ENCODE results near the gene DERA.
"Not testable (repeated sequence)": the region's sequence is repeated elsewhere in the genome, so short reads cannot be mapped to it uniquely, and the experiment has no call there.

The DERA gene

DNA sequence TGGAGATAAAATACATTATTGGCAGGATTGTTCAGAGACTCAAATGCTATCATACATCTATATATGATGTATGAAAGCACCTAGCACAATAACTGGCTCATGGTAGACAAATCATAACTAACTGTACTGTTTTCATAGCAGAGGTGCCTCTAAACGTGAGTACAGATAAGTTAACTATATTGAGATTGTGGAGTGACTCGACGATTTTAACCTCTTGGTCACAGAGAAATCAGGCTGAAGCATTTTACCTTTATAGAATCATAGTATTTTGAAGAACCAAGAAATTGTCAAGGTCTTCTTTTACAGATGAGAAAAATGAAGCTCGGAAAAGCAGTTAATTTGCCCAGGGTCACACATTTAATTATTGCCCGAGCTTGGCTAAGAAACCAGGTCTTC is 666 bp upstream of the DERA start:
- DNase-seq, result no peak

DNA sequence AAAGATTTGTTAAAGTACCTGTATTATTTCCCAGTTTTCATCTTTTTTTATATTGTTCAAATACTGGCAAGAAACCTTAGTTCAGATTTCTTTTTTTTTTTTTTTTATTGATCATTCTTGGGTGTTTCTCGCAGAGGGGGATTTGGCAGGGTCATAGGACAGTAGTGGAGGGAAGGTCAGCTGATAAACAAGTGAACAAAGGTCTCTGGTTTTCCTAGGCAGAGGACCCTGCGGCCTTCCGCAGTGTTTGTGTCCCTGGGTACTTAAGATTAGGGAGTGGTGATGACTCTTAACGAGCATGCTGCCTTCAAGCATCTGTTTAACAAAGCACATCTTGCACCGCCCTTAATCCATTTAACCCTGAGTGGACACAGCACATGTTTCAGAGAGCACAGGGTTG is 799 bp downstream of the DERA start:
- not testable (repeated sequence) for DNase-seq

DNA sequence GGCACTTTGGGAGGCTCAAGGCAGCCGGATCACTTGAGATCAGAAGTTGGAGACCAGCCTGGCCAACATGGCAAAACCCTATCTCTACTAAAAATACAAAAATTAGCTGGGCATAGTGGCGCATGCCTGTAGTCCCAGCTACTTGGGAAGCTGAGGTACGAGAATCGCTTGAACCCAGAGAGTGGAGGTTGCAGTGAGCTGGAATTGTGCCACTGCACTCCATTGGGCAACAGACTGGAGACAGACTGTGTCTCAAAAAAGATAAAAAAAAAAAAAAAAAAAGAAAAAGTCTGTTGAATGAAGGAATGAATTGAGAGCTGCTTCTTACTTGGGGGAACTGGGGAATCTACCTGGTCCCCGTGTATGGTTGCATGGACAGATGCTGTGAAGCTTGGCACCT is 3.0 kb downstream of the DERA start:
- DNase-seq, result not testable (repeated sequence)

DNA sequence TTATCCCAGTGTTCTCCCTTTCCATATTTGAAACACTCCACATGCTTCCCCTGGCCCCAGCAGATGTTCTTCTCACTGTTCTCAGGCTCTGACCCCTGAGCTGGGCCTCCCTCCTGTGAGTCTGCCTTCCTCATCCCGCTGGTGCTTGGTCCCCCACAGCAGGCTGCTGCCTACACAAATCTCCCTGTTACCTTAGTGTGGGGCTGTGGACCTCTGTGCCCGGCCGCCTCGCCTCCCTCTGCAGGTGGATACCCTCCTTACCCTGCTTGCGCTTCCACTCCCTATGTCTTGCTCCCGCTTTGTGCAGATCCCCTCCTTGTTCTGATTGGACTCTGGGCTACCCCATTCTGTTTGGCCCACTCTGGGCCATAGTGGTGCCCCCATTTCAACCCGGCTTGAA is 6.9 kb downstream of the DERA start:
- DNase-seq, result no peak

DNA sequence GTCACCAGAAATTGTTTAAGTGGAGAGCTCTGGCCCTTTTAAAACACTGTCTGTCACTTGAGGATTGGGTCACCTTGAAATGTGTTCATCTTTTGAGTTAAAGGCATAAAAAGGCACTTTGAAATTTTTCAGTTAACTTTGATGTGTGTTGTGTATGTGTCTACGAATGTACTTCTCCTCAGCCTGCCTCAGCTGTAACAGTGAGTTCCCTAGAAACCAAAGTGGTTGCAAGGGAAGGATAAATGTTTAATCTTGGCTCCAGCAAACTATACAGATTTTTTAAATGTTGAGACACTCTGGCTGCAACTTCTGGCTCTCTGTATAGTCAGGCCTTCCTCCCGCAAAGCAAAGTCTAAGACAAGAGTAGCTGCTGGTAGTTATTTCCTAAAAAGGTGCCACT is 8.3 kb downstream of the DERA start:
- no peak for DNase-seq

DNA sequence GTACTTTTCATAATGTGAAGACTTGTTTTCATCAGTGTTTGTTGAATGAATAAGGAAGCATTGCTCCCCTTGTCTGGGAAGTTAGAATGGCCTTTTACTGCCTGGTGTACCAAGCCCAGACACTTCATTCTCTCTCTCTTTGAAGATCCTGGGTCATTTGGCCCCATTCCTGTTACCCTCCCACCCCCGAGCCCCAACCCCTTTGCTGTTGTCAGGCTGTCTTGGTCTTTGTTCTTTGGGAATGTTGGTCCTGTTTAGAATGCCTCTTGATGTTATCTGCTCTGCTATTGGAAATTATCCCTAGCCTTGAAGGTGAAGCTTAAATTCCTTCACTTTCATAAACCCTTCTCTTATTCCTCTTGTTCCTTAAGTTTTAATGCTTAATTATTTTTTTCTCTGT is 13.8 kb downstream of the DERA start:
- no peak for DNase-seq

DNA sequence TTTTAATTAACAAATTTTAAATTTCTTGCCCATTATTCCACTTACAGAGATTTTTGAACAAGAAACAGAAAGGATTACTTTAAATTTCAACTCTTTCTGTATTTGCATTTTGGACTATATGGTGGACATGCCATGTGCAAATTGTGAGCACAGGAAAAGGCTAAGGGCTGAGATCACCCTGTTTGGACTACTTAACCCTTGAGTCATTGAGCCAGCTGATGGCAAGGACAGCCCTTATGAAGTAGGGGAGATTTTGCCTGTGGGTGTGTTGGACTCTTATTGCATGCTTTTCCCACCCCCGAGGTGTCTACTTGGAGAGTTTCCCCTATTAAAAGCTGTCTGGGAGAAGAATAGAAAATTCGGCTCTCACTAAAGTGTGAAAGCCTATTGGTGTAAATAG is 17.2 kb downstream of the DERA start:
- DNase-seq, result no peak

DNA sequence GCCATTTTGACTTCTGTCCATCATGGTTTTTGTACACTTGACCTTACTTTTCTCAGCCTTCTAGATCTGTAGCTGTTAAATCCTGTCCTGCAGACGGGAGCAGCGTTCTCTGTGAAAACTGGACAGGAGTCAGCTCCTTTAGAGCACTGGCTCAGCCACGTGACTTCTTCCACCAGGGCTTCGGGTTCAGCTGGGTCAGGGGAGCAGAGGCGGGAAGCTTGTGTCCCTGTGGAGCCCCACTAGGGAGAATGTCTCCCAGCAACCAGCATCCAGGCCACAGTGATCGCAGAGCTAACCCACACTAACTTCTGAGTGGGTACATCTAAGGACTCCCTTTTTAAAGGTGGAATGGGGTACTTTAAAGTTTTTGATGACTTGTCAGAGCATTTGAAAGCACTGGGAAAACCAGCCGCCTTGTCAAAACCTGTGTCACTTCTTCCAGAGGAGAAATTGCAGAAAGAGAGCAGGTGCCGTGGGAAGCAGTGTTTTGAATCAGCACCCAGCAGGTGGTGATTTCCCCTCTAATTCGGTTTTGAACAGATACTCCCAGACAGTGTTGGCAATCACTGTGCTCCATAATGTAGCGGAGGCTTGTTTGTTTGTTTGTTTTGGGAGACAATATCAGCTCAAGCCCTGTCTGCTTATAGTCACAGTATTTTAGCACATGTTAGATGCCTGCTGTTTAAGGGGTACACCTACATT is 17.9 kb downstream of the DERA start:
- DNase-seq, result no peak

DNA sequence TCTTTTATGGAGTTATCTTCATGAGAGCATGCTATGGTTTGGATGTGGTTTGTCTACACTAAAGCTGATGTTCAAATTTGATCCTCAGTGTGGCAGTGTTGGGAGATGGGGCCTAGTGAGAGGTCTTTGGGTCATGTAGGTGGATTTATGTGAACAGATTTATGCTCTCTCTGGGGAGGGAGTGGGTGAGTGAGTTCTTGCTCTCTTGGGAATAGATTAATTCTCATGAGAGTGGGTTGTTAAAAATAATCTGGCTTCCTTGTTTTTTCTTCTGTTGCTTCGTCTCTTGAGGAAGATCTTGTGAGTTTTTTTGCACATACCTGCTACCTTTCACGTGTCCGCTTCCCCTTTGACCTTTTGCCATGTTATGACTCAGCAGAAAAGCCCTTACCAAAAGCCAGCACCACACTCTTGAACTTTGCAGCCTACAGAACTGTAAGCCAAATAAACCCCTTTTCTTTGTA is 20.5 kb downstream of the DERA start:
- no peak for DNase-seq

DNA sequence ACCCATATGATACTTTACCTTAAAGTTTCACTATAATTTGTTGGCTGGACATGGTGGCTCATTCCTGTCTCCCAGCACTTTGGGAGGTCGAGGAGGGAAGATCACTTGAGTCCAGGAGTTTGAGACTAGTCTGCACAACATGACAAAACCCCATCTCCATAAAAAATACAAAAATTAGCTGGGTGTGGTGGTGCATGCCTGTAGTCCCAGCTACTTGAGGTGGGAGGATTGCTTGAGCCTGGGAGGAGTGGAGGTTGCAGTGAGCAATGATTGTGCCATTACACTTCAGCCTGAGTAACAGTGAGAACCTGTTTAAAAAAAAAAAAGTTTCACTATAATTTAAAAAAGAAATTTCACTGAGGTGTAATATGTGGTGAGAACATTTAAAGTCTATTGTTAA is 21.2 kb downstream of the DERA start:
- no peak for DNase-seq

DNA sequence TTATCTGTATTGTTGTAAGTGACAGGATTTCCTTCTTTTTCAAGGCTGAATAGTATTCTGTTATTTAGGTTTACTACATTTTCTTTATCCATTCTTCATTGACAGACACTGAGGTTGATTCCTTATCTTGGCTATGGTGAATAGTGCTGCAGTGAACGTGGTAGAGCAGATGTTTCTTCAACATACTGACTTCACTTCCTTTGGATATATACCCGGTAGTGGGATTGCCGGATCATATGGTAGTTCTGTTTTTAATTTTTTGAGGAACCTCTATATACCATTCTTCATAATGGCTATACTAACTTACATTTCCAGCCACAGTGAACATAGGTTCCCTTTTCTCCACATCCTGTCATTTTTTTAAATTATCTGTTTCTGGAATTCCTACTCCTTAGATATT is 21.8 kb downstream of the DERA start:
- no peak for DNase-seq

DNA sequence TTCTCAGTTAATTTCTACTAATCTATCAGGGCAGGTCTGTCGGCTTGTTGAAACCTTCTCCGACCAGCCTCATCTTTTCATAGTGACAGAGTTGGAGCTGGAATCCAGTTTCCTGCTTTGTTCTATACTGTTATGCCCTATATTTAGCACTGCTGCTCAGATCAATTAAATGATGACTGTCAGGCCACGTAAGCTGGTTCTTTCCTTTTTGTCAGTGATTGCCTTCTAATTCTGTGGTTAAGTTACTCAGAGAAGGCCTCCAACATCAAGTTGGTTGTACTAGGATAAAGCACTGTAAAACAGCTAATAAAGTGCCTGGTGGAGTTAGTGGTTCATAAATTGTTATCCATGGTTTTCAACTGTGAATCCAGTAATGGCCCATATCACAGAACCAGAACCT is 22.6 kb downstream of the DERA start:
- no peak for DNase-seq

DNA sequence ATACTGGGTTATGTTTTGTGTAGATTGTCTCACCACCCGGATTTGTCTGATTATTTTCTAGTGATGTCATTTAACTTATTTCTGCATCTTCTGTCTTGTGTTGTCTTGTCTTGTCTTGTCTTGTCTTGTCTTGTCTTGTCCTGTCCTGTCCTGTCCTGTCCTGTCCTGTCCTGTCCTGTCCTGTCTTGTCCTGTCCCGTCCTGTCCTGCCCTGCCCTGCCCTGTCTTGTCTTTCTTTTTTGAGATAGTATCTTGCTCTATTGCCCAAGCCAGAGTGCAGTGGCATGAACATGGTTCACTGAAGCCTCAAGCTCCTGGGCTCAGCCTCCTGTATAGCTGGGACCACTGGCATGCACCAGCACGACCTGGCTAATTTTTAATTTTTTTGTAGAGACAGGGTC is 25.6 kb downstream of the DERA start:
- no peak for DNase-seq

DNA sequence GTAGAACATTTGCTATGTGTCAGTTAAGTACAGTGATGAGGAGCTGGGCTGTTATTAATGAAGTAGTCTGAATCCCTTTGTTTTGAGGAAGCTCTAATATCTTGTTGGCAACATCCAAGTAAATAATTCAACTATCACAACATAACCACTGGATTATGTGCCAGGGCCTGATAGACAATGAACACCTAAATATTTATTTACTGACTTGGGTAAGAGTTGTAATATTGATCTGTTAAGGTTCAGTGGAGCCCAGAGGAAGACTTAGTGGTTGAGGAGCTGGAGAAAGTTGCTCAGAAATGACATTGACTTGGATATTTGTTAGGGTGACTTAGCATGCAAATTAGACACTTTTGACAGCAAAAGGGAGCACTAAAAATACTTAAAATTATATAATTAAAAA is 26.8 kb downstream of the DERA start:
- DNase-seq, result no peak

DNA sequence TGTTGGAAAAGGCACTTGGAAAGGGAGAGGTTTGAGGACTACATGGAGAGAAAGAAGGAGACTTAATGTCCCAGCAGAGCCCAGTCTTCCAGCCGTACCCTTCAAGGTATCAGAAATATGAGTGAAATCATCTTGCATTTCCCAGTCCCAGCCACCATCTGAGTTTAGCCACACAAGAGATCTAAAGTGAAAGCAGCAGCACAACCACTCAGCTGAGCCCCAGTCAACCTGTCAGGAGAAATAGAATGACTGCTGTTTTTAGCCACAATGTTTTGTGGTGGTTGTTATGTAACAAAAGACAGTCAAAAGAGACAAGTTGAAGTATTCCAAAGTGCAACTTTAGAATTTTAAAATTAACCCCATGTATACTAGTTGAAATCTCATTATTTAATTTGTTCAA is 28.0 kb downstream of the DERA start:
- DNase-seq, result no peak

DNA sequence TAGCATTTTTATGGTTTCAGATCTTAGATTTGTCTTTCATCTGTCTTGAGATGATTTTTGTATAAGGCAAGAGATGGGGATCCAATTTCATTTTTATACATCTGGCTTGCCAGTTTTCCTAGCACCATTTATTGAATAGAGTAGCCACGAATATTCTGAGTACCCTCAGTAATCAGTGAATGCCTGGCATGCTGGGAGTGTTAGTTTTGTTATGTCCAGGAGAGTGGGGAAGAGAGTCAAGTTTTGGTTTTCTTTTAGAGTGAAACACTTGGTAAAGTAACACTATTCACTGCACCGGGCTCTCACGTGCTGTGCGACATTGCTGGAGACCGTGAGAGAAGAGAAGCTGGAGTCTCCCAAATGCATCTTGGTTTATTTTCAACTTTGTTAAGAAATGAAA is 31.3 kb downstream of the DERA start:
- no peak for DNase-seq

DNA sequence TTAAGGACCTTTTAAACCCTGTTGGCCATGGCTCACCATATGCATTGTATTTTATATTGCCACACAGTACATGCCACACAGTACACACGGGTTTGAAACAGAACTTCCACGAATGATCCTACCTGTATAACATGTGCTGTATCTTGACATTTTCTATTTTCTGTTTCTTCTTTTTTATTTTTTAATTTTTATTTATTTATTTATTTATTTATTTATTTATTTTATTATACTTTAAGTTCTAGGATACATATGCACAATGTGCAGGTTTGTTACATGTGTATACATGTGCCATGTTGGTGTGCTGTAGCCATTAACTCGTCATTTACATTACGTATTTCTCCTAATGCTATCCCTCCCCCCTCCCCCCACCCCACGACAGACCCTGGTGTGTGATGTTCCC is 32.4 kb downstream of the DERA start:
- DNase-seq, result not testable (repeated sequence)

DNA sequence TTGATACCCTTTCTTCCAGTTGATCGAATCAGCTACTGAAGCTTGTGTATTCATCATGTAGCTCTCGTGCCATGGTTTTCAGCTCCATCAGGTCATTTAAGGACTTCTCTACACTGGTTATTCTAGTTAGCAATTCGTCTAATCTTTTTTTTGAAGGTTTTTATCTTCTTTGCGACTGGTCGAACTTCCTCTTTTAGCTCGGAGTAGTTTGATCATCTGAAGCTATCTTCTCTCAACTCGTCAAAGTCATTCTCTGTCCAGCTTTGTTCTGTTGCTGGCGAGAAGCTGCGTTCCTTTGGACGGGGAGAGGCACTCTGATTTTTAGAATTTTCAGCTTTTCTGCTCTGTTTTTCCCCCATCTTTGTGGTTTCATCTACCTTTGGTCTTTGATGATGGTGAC is 37.3 kb downstream of the DERA start:
- DNase-seq, result not testable (repeated sequence)

DNA sequence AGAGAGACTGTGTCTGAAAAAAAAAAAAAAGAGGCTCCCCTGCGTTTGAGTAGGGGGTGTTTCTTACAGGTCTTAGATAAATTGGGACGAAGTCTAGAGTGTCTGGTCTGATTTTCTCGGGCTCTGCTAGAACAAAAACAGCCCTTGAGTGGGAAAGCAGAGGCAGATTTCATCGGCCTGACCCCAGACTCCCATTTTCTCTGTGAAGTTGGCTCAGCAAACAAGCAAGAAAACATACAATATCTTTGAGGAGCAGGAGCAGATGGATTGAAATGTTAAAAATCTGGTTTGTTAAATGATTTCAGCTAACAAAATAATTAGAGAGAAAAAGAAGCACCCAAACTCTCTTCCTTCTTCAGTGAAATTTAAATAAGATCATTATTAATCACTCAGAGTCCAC is 44.1 kb downstream of the DERA start:
- DNase-seq, result no peak

DNA sequence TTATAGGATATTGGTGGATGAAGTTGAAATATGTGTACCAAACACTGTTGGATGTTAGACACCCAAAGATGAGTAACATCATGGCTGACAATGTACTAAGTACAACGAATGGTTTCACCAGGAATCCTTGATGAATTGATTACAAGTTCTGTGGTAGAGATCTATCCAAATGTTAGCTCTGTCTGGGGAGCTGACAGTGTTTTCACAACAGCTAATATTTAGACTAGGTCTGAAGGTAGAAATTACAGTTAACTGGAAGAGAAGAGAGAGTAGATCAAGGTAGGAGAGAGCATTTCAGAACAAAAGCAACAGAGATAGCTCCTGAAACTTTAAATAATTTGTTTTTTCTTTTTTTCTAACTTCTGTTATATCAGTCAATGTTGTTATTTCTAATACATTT is 44.9 kb downstream of the DERA start:
- no peak for DNase-seq

DNA sequence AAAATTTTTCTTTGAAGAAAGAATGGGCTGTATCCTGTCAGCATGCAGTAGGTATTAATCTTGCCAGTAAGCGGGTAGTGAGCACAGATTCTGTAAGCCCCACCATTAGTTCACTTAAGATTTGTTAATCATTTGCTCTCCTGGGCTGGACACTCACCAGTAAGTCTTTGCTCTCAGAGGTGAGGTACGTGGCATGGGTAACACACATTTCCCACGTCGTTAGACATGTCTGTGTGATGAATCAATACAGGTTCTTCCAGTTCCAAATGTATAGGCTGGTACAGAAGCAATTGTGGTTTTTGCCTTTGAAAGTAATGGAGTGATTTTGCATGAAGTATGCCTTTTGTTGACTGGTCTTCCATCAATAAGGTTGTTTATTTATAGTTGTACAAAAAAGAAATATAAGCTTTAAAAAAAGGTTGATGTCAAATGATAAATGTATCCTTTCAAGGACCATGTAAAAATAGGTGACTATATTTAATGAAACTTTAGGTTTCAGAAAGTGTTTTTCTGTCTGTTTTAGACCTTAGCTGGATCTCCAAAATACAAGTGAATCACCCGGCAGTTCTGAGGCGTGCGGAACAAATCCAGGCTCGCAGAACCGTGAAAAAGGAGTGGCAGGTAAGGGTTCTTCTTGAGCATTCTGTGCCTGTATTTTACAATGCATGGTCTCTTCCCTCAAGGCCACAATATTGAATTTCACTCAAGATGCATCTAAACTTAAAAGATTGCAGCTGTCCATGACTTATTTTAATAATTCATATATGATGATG is 45.5 kb downstream of the DERA start:
- no peak for DNase-seq

DNA sequence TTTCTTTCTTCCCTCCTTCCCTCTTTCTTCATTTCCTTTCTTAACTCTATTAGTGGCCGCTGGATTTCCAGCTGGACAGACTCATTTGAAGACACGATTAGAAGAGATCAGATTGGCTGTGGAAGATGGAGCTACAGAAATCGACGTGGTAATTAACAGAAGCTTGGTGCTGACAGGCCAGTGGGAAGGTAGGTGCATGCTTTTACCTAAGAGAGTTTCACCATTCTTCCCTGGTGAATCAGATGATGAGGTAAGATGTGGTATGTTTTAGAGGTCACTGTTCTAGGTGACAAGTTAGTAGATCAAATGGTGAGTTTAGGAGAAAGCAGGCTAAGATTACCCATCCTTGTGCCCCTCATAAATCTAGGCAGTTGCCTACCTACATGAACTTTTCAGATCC is 51.6 kb downstream of the DERA start:
- DNase-seq, result no peak

DNA sequence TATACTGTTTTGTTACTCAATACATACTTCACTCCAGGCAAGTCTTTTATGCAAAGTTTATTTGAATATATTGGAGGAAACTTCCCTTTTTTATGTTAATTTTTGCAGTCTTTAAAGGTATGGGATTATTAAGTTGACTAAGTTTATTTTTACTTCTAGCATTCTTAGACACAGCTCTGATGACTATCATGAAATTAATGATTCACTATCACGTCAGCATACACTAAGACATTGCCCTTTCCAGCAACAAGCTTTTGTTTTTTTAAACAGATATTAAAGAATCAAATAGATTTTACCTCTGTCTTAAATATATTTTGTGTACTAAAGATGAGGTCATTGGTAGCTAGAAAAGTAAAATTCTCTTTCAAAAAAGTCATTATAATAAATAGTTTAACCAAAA is 52.1 kb downstream of the DERA start:
- no peak for DNase-seq

DNA sequence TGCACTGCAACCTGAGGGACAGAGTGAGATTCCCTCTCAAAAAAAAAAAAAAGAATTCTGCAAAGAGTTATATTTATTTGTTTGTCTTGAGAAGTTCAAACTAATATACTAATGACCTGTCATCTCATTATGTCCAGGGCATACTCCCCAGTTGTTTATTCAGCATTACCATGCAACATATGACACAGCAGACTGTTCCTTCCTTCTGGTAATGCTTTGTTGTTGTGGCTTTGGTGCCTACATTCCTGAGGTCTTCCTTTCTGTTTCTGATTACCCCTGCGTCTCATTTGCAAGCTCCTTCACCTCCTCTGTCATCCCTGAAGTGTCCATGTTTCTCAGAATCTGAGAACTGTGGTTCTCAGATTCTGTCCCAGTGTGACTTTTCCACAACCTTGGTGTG is 55.3 kb downstream of the DERA start:
- DNase-seq, result no peak

DNA sequence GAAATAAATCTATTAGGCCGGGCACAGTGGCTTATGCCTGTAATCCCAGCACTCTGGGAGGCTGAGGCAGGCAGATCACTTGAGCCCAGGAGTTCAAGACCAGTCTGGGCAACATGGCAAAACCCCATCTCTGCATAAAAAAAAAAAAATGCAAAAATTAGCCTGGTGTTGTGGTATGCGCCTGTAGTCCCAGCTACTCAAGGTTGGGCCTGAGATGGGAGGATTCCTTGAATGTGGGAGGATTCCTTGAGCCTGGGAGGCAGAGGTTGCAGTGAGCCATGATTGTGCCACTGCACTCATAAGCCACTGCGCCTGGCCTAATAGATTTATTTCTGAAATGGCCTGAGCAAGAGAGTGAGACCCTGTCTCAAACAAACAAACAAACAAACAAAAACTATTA is 55.9 kb downstream of the DERA start:
- DNase-seq, result not testable (repeated sequence)
